Pancreas (tissue), 10 donors: Measurements from ENCODE around the gene PCDH1. TPM values are rescaled to one million over a fixed set of nuclear protein-coding genes. Genes with fewer than 3 reads are reported as not detected.

Experiments used
- ATAC-seq, 4 donors: fragments of 200-7000 bp; cut with Tn5 transposase; one replicate each; pipeline versions ENCODE4 v1.8.0 to v1.9.1; 2020; ENCODE audit warnings: mild to moderate bottlenecking in 4 of 4, moderate library complexity in 4 of 4
- DNase-seq, 6 donors: peaks; one replicate each; pipeline ENCODE4 v3.0.0-alpha.2; 2020
- FAIRE-seq: peaks from 2 replicates; lab custom pipeline; 2012; peaks lifted over from hg19 to GRCh38; lab: Jason Lieb, UNC
- H3K27ac ChIP-seq, 4 donors: fragments of 200-600 bp; sonication (generic); 1 replicate in 3 of 4; 2 replicates in 1 of 4; pipeline versions ENCODE4 v1.5.0 to v1.8.0; 2020
- H3K27me3 ChIP-seq, 4 donors: fragments of 200-600 bp; one replicate each; pipeline ENCODE4 v1.8.0; 2021
- H3K36me3 ChIP-seq, 3 donors: fragments of 200-600 bp; sonication (generic) in 1 of 3; one replicate each; pipeline versions ENCODE4 v1.5.0 to v1.8.0; 2020 to 2021
- H3K4me1 ChIP-seq, 3 donors: fragments of 200-600 bp; one replicate each; pipeline ENCODE4 v1.8.0; 2021
- H3K4me3 ChIP-seq, 4 donors: fragments of 200-600 bp; sonication (generic) in 2 of 4; one replicate each; pipeline versions ENCODE4 v1.5.0 to v1.8.0; 2020 to 2021
- H3K9me3 ChIP-seq, 4 donors: fragments of 200-600 bp; one replicate each; pipeline ENCODE4 v1.8.0; 2021
- CTCF ChIP-seq, 4 donors: fragments of 200-600 bp; sonication (generic) in 3 of 4; IDR thresholded peaks; one replicate each; pipeline versions ENCODE4 v1.5.0 to v1.8.0; 2021; ENCODE audit warnings: antibody characterized with exemption in 4 of 4
- WGBS, 2 donors: extraction: QIAGEN DNeasy Blood & Tissue Kit; methylation state at CpG; one replicate each; pipeline ENCODE4 v1.1.7; 2013; 5-methylcytosine and 5-hydroxymethylcytosine counted together
- intact Hi-C, 3 donors: fragments of 100-400 bp; cut with DNase I; formaldehyde crosslinking; loops; one replicate each; pipeline versions ENCODE4 v1.11.1 to v1.14.2; 2022
- polyA plus RNA-seq, 2 donors: library from polyadenylated mRNA; stranded (reverse); fragments of 200-250 nt; gene quantifications; one replicate each; pipeline ENCODE4 v1.2.3, GENCODE V29; 2013
- total RNA-seq, 6 donors: library from RNA; stranded (reverse); fragmentation: NEBNext Ultra II Directional in 4 of 6; extraction: Animal tissue kit (Norgen Biotek cat#: 25700) in 4 of 6; gene quantifications; one replicate each; pipeline versions ENCODE4 v1.2.1 to v1.2.4, GENCODE V29; 2021 to 2023
- donor health status: healthy with polysubstance abuse.
- donor health status: DM: no; HTN: no; CAD: no; lungs with moderate emphysema.
- donor health status: DM: no; HTN: no; CAD: no.
- donor health status: control.
- donor health status: control.
- donor health status: Bipolar disorder and iron deficiency.
- donor health status: DM: yes; HTN: yes; CAD: no.
- donor health status: DM: no; HTN: no; CAD: no.
- donor health status: DM: no; HTN: no; CAD: no.
- donor health status: DM: yes; HTN: yes; CAD: no.

PCDH1 gene
- total and polyA plus RNA-seq, 8 donors: 6.8 to 30.7 (median 13.4) TPM

GRCh38 chr5:141876628-141877355 lies 1.4 kb downstream of the PCDH1 start:
- WGBS, 2 donors: 0 to 1% methylated on average over 36 to 42 of the region's 42 CpGs
- intact Hi-C loops: no loop called here
- Histone ChIP-seq H3K27me3 (no peaks in the 10 kb centered on the region), H3K27ac (peak overlapping the region in 3 of 4 donors; percentile 12 to 87 (median 67)), H3K9me3 (no peaks in the 10 kb centered on the region), H3K36me3 (no peaks in the 10 kb centered on the region), H3K4me3 (peak overlapping the region; percentile 36 to 82 (median 68)), H3K4me1 (peaks cover 7 to 20% (median 14%) of the 10 kb centered on the region in 3 donors)
- TF ChIP-seq CTCF (IDR thresholded peaks at IDR 0.05): no peak
- DNase-seq: peak; percentile 55 to 85 (median 68)
- peak; percentile 17 to 44 (median 35) for ATAC-seq
- no peak for FAIRE-seq

DNA sequence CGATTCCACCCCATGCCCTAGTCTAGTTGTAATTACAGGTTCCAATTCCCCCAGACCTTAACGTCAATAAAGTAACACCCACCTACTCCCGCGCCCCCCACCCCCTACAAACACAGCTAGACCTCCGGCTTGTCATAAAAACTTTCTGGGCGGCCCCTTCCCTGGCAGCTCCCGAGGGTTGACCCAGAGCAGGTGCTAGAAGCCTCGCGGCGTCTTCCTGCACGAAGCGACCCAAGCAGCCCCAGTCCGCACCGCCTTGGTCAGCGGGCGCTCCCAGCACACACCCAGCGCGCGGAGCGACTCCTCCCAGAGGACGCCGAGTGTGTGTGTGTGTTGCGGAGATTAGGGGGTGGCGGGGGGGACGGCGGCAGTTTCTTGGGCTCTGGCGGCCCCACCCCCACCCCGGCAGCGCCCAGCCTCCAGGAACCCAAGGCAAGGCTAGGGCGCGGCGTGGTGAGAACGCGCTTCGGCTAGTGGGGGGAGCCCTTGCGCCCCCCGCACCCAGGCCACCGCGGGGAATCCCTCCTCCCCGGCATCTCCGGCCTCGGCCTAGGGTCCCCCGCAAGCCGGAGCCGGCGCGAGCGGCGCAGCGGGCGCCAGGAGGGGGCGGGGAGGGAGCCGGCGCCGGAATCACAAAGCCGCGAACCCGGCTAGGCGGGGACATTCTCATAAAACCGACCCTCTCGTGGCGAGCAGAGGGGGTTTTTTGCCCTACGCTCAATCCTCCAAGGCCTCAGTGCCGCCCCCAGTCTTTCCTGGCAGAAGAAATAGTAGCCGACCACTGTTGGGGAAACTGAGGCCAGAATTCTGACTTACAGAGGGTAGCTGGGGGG lies 2.2 kb downstream of the PCDH1 start:
- H3K4me3 ChIP-seq: peak overlapping the region; percentile 36 to 82 (median 68)
- no peak for TF ChIP-seq CTCF (IDR thresholded peaks at IDR 0.05)
- no peaks in the 10 kb centered on the region for H3K27me3 ChIP-seq
- peak overlapping the region in 3 of 4 donors; percentile 12 to 87 (median 67) for H3K27ac ChIP-seq
- H3K36me3 ChIP-seq: no peaks in the 10 kb centered on the region
- intact Hi-C loops: no loop called here
- 1% methylated on average over 61 to 65 of the region's 65 CpGs for WGBS, 2 donors
- DNase-seq: peak in 5 of 6 donors; percentile 48 to 82 (median 67)
- no peaks in the 10 kb centered on the region for H3K9me3 ChIP-seq
- peaks cover 7 to 20% (median 14%) of the 10 kb centered on the region in 3 donors for H3K4me1 ChIP-seq
- peak; percentile 11 to 36 (median 19) for ATAC-seq
- no peak for FAIRE-seq

GRCh38 chr5:141875022-141875740 lies 3.0 kb downstream of the PCDH1 start:
- Histone ChIP-seq H3K27me3 (no peaks in the 10 kb centered on the region), H3K36me3 (no peaks in the 10 kb centered on the region), H3K9me3 (no peaks in the 10 kb centered on the region), H3K27ac (peak overlapping the region in 2 of 4 donors; percentile 72 to 87), H3K4me3 (peak overlapping the region in 2 of 4 donors; percentile 78 to 82), H3K4me1 (peaks cover 7 to 23% (median 14%) of the 10 kb centered on the region in 3 donors)
- WGBS, 2 donors: 56 to 62% methylated on average over 9 of the region's 9 CpGs
- peak in 1 of 6 donors; percentile 16 for DNase-seq
- no peak for ATAC-seq
- FAIRE-seq: no peak
- TF ChIP-seq CTCF (IDR thresholded peaks at IDR 0.05): no peak
- intact Hi-C loops: no loop called here

DNA sequence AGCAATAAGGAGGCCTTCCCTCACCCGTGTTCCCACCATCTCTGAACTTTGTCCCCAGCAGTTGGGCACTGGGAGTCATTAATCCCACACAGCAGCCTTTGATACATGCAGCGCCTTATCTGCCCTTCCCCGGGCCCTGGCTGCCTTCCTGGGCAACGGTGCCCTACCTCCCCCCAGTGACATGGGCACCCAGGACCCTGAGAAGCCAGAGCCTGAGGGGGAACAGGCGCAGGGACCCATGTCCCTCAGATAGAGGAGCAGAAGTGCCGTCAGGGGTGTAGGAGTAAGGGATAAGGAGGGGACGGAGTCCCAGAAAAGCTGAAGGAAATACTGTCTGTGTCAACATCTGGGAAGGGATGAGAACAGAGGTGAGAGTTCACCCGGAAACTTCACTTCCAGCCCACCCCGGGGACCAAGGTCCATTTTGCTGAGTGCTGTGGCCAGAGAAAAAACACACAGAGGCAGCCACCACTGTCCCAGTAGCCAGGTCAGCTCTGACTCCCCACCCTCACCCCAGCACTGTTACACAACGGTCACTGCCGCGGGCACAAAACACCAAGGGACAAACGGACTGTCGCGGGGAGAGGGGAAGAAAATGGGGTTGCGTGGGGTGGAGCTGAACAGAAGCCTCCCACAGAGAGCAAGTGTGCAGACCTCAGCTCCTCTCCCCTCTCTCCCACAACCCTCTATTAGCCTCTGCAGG lies 3.8 kb downstream of the PCDH1 start:
- peak overlapping the region in 1 of 4 donors; percentile 82 for H3K4me3 ChIP-seq
- H3K27me3 ChIP-seq: no peaks in the 10 kb centered on the region
- DNase-seq (peak in 3 of 6 donors; percentile 40 to 69 (median 62)), FAIRE-seq (no peak), ATAC-seq (peak in 2 of 4 donors; percentile 8 to 37)
- H3K4me1 ChIP-seq: peaks cover 7 to 23% (median 14%) of the 10 kb centered on the region in 3 donors
- intact Hi-C loops: no loop called here
- H3K36me3 ChIP-seq: no peaks in the 10 kb centered on the region
- TF ChIP-seq CTCF (IDR thresholded peaks at IDR 0.05): no peak
- H3K27ac ChIP-seq: peak overlapping the region; percentile 1 to 74 (median 47)
- H3K9me3 ChIP-seq: no peaks in the 10 kb centered on the region
- WGBS, 2 donors: 11 to 16% methylated on average over 16 of the region's 16 CpGs
